Loucy (cell line): Measurements from ENCODE around the gene IMMT.

Source experiments
- H2AFZ ChIP-seq: fragments of 200-600 bp; sonication (generic); 2 replicates; pipeline ENCODE4 v1.6.0; 2016; ENCODE audit warnings: antibody characterized with exemption, mild to moderate bottlenecking, low read length, moderate library complexity
- H3F3A ChIP-seq: fragments of 200-600 bp; 2 replicates; pipeline ENCODE4 v1.6.0; 2016; ENCODE audit warnings: antibody characterized with exemption, low read depth, mild to moderate bottlenecking
- H3K27me3 ChIP-seq: fragments of 200-600 bp; sonication (generic); 2 replicates; pipeline ENCODE4 v1.6.1; 2014; ENCODE audit warnings: low read length, mild to moderate bottlenecking; ENCODE audit not compliant: insufficient read depth, poor library complexity, severe bottlenecking
- H3K36me3 ChIP-seq: fragments of 200-600 bp; sonication (generic); 2 replicates; pipeline ENCODE4 v1.6.1; 2016; ENCODE audit warnings: low read length; ENCODE audit not compliant: insufficient read depth
- H3K4me1 ChIP-seq: fragments of 200-600 bp; sonication (generic); 2 replicates; pipeline ENCODE4 v1.5.1; 2014; ENCODE audit warnings: low read length, mild to moderate bottlenecking; ENCODE audit not compliant: insufficient read depth, poor library complexity, severe bottlenecking
- H3K4me2 ChIP-seq: fragments of 200-600 bp; sonication (generic); 2 replicates; pipeline ENCODE4 v1.6.0; 2014; ENCODE audit warnings: antibody characterized with exemption, low read length, low read depth, mild to moderate bottlenecking; ENCODE audit not compliant: poor library complexity, severe bottlenecking
- H3K4me3 ChIP-seq: fragments of 200-600 bp; sonication (generic); 2 replicates; pipeline ENCODE4 v1.5.1; 2014; ENCODE audit warnings: low read length, mild to moderate bottlenecking, mixed read lengths; ENCODE audit not compliant: poor library complexity, severe bottlenecking
- H3K79me2 ChIP-seq: fragments of 200-600 bp; sonication (generic); 2 replicates; pipeline ENCODE4 v1.6.1; 2014; ENCODE audit warnings: low read length; ENCODE audit not compliant: insufficient read depth
- H3K9ac ChIP-seq: fragments of 200-600 bp; sonication (generic); 2 replicates; pipeline ENCODE4 v1.6.0; 2014; ENCODE audit warnings: mild to moderate bottlenecking, low read depth, low read length, moderate library complexity; ENCODE audit not compliant: poor library complexity, severe bottlenecking
- H3K9me2 ChIP-seq: fragments of 200-600 bp; sonication (generic); replicated peaks from 2 replicates; pipeline ENCODE4 v1.6.1; 2016; ENCODE audit warnings: low read depth, low read length, mixed read lengths
- H3K9me3 ChIP-seq: fragments of 200-600 bp; sonication (generic); 2 replicates; pipeline ENCODE4 v1.6.1; 2014; ENCODE audit warnings: mild to moderate bottlenecking, antibody characterized with exemption, low read length, low read depth; ENCODE audit not compliant: insufficient read depth
- H4K20me1 ChIP-seq: fragments of 200-600 bp; sonication (generic); 2 replicates; pipeline ENCODE4 v1.6.0; 2014; ENCODE audit warnings: antibody characterized with exemption, low read length, mild to moderate bottlenecking; ENCODE audit not compliant: insufficient read depth, poor library complexity, severe bottlenecking
- CTCF ChIP-seq: fragments of 200-600 bp; sonication (generic); conservative IDR thresholded peaks from 2 replicates; pipeline ENCODE4 v1.5.1; 2014; ENCODE audit warnings: mild to moderate bottlenecking, antibody characterized with exemption, low read length
- EZH2phosphoT487 ChIP-seq: fragments of 200-600 bp; IDR thresholded peaks from 2 replicates; pipeline ENCODE4 v1.6.1; 2018; ENCODE audit warnings: antibody characterized with exemption, mild to moderate bottlenecking, moderate library complexity, borderline replicate concordance

IMMT gene

DNA sequence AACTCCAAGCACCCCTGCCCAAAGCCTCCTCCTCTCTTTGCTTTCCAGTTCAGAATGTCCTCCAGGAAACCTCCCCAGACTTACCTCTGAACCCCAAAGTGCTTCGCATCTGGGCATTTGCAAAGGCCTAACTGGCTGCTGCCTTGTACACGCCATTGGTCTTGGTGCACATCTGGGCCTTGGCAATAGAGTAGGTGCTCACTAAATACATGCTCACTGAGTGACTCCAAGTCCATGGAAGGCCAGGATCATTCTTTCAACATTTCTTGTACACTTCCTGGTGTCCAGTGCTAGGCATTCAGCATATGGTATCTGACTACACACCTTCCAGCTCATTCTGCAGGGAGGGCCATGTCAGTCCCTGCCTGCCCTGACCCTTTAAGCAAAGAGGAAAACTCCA is 32.4 kb upstream of the IMMT start:
- peaks cover 9% of the 10 kb centered on the region for H3K27me3 ChIP-seq
- H3K79me2 ChIP-seq = no peaks in the 10 kb centered on the region
- no peaks in the 10 kb centered on the region for H3K9me3 ChIP-seq
- no peaks in the 10 kb centered on the region for H3K4me1 ChIP-seq
- no peaks in the 10 kb centered on the region for H4K20me1 ChIP-seq
- no peaks in the 10 kb centered on the region for H3K9me2 ChIP-seq
- TF ChIP-seq CTCF (no peak), EZH2phosphoT487 (no peak)
- no peak overlapping the region for H3K9ac ChIP-seq
- no peak overlapping the region for H3K4me3 ChIP-seq
- H2AFZ ChIP-seq = no peak overlapping the region
- H3K4me2 ChIP-seq = no peak overlapping the region
- H3F3A ChIP-seq = no peaks in the 10 kb centered on the region
- H3K36me3 ChIP-seq = no peaks in the 10 kb centered on the region

DNA sequence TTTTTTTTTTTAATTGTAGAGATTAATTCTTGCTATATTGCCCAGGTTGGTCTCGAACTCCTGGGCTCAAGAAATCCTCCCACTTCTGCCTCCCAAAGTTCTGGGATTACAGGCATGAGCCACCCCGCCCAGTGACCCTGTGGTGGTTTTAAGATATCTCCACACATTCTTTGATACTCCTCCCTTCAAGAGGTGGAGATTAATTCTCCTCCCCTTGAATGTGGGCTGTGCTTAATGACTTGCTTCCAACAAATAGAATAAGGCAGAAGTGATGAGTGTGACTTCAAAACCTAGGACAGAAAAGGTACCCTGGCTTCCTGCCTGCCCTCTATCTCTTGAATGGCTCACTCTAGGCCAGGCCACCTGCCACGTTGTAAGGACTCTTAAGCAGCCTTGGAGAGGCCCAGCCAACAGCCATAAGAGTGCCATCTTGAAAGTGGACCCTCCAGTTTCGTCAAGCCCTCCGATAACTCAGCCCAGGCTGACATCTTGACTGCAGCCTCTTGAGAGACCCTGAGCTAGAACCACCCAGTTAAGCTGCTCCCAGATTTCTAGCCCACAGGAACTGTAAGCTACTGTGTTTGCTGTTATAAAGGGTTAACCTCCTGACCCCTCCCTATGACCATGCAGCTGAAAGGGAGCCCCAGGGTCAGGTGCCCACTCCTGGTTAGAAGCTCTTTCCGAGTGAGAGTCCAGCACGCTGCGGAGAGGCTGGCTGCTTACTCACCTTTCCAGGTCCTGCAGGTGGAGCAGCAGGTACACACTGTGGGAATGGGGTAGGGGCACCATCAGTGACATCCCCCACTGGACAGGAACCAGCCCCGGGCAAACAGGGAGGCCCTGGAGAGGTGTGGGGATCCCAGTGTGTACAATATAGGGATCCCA is 31.6 kb upstream of the IMMT start:
- H3K4me3 ChIP-seq = no peak overlapping the region
- no peaks in the 10 kb centered on the region for H3F3A ChIP-seq
- no peak overlapping the region for H3K4me2 ChIP-seq
- TF ChIP-seq EZH2phosphoT487 (no peak), CTCF (no peak)
- H3K9me2 ChIP-seq = no peaks in the 10 kb centered on the region
- H3K4me1 ChIP-seq = no peaks in the 10 kb centered on the region
- no peaks in the 10 kb centered on the region for H3K79me2 ChIP-seq
- H3K9ac ChIP-seq = no peak overlapping the region
- no peak overlapping the region for H2AFZ ChIP-seq
- H4K20me1 ChIP-seq = no peaks in the 10 kb centered on the region
- peaks cover 1% of the 10 kb centered on the region for H3K27me3 ChIP-seq
- no peaks in the 10 kb centered on the region for H3K9me3 ChIP-seq
- H3K36me3 ChIP-seq = no peaks in the 10 kb centered on the region

DNA sequence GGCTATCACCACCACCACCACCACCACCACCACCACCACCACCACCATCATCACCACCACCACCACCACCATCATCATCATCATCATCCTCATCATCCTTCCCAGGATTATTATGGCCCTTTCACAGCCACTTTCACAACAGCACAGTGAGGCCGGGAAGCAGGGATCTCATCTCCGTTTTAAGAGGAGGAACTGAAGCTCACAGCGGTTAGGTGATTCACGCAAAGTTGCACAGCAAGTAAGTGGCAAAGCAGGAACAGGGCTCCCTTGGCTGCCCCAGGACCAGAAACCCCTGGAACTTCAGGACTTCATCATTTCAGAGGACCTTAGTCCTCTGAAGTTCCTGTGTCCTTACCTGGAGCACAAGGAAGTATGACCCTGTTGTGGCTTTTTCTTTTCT is 30.8 kb upstream of the IMMT start:
- Histone ChIP-seq H3K9me2 (no peaks in the 10 kb centered on the region), H4K20me1 (no peaks in the 10 kb centered on the region), H3K4me1 (no peaks in the 10 kb centered on the region)

More for the DNA sequence above, 30.8 kb upstream of the IMMT start:
- Histone ChIP-seq H3K36me3 (no peaks in the 10 kb centered on the region), H3K9me3 (no peaks in the 10 kb centered on the region), H3K27me3 (no peaks in the 10 kb centered on the region), H3K4me3 (no peak overlapping the region), H3K79me2 (no peaks in the 10 kb centered on the region), H3K4me2 (no peak overlapping the region), H3F3A (no peaks in the 10 kb centered on the region), H2AFZ (no peak overlapping the region), H3K9ac (no peak overlapping the region)
- TF ChIP-seq EZH2phosphoT487 (no peak), CTCF (no peak)
